Stimulated activated CD8-positive, alpha-beta memory T cell treated with anti-CD3 and anti-CD28 coated beads, Interleukin-12 subunit alpha, Interleukin-12 subunit beta, amount 100 ng/mL, for 24 hours (primary cell): ENCODE results near the gene CNBP.
A peak's percentile ranks its signal among the peaks of the same experiment; 100 is the strongest.
"Not testable (repeated sequence)": the region's sequence is repeated elsewhere in the genome, so short reads cannot be mapped to it uniquely, and the experiment has no call there.

ENCODE experiments used
- DNase-seq: peaks from one replicate; pipeline ENCODE4 v3.0.0-alpha.2; 2020; ENCODE audit errors: extremely low read depth

CNBP gene

DNA sequence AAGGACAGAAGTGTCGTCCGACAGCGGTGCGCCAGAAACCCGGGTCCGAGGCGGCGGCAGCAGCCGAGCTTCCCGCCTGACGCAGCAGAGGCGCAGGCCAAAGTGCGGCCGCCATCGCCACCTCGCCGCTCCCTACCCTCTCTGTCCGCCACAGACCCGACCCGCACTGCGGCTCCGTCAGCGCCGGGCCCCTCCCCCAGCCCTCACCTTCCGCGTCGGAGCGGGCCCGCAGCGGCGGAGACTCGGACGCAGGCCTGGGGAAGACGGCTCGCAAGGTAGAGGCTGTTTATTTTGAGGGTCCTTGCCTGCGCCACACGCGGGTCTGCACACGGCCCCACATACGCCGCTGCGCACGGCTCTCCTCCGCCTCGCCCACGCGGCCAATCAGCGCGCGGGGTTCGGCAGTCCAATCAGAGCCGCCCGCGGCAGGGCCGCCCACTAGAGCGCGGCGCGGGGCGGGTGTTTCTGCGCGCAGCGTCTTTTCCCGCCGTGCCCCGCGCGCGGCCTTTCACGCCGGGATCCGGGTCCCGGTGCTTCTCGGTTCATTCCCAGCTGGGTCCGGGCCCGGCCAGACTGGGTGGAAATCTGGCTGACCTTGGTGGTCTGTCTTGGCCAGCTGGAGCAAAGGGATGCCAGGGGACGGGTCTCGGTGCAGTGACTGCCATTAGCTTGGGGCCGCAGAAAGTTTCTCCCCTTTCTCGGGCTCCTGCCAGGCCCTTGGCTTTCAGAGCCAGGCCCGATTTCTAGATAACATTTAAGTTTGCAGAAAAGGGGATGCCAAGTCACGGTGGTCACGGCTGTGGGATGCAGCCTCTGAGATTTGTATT, at the start of gene CNBP:
Gene CNBP (minus strand): TSS at position 328 of the 827 bp plus-strand sequence. CDS start 12,139 bp downstream, outside the sequence.
- DNase-seq = peak; percentile 79

DNA sequence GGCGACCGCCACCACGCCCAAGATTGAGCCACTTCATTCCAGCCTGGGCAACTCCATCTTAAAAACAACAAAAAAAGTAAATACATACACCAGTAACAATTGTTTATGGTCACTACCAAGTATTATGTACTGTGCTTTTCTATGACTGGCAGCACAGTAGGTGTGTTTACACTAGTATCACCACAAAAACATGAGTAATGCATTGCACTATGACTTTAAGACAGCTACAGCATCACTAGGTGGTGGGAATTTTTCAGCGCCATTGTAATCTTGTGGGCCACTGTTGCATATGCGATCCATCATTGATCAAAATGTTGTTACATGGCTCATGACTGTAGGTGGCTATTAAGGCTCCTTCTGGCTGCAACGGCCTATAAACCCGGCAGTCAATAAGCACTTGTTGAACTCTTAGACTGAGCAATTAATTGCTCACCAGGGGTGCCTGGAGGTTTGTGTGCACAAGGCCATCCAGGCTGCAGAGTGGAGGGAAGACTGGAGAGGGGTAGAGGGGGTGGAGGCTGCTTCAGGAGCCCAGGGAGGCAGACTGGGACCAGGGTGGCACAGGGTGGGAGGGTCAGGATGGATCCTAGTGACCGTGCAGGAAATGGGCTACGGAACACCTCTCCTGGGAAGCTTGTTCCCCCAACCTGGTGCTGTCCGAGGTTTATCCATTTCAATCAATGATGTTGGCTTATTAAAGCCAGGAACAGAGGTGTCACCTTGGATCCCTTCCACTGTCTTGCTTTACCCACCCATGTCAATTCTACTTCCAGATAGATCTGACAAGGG, 47.8 kb upstream of the CNBP start:
- DNase-seq = no peak

DNA sequence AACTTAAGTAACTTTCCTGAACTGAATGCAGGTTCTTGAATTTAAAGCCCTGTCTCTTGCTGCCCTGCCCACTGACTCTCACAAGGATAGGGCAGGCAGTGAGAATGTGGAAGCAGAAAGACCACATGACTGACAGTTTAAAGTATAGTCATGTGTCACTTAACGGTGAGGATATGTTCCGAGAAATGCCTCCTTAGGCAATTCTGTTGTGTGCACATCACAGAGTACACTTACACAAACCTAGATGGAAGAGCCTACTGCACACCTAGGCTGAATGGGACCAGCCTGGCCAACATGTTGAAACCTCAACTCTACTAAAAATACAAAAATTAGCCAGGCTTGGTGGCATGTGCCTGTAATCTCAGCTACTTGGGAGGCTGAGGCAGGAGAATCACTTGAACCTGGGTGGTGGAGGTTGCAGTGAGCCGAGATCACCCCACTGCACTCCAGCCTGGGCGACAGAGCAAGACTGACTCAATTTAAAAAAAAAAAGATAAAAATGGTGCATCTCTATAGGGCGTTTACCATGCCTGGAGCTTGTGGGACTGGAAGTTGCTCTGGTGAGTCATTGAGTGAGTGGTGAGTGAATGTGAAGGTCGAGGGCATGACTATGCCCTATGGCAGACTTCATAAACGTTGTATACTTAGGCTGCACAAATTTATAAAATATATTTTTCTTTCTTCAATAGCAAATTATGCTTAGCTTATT, 46.8 kb upstream of the CNBP start:
- no peak for DNase-seq

DNA sequence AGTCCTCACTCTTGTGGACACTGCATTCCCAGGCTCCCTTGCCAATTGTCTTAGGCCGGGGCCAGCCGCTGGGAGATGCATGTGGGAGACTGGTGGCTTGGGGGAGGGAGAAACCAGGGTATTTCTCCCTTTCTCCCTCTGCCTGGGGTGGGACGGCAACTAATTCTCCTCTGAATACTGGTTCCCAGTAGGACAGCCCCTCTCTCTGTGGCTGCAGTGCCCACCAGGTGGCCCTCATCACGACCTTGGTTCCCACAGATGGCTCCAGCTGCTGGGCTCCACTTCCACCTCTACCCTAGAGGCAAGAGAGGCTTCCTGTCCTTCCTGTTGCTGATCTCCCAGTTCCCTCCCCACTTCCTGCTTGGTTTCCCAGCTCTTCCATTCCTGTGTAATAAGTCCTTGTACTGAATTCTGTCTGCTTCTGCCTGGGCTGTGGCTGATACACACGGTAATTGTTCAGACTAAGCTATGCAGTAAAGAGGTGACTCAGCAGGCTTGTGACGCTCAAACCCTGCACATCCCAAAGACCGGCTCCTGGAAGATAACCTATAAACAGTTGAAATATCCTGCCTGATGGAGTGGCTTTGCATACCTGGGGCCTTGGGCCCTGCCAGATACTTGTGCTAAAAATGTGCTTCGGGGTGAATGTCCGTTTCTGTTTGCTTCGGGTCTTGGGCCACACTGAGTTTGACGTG, 45.3 kb upstream of the CNBP start:
- no peak for DNase-seq

- DNase-seq = no peak
Observed at GRCh38 chr3:129226374-129226773, 42.7 kb upstream of the CNBP start.

DNA sequence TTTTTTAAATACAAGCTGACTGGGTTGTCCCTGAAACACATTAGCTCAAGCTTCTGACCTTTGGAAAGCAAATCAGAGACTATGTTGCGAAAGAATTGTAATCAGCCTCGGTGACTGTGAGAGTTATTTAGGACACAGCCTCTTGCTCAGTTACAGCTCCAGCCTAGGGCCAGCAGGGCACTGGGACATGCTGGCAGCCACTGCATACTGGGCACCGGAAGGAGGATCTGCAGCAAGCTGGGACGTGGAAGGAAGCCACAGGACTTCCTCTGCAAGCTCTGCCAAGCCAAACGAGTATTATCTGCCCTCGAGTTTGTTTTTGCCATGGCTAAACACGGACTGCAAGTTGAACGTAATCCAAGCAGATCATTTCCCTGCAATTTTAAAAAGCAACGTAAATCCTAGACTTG, 41.3 kb upstream of the CNBP start:
- no peak for DNase-seq

DNA sequence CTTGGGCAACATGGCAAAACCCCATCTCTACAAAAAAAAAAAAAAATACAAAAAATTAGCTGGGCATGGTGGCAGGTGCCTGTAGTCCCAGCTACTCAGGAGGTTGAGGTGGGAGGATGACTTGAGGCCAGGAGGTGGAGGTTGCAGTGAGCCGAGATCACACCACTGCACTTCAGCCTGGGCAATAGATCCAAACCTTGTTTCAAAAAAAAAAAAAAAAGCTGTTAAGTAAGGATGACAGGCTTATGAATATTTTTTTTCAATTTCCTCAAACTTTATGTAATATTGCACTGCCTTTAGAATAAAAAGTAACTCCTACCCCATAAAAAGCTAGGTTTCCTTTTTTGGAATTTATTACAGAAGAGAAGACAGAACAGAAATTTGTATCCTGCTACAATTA, 40.7 kb upstream of the CNBP start:
- DNase-seq = not testable (repeated sequence)

DNA sequence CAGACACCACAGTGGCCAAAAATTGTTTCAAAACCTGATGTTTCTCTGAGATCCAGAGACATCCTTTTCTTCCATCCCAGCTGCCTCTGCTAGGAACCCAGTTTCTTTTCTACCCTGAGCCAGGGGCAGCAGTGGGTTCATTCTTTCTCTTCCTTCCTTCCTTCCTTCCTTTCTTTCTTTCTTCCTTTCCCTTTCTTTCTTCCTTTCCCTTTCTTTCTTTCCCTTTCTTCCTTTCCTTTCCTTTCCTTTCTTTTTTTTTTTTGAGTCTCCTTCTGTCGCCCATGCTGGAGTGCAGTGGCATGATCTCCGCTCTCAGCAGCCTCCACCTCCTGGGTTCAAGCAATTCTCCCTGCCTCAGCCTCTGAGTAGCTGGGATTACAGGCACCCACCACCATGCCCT, 35.0 kb upstream of the CNBP start:
- DNase-seq = no peak

DNA sequence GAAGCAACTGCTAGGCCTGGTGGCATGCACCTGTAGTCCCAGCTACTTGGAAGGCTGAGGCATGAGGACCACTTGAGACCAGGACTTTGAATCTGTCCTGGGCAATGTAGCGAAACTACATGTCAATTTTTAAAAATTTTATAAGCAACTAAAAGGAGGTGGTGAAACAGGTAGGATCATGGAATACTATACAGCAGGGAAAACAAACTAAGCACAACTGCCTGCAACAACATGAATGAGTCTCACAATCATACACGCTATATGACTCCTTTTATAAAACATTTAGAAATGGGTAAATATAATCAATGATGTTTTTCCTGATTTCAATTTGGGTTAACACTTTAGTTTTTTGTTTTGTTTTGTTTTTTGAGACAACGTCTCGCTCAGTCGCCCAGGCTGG, 29.5 kb upstream of the CNBP start:
- no peak for DNase-seq

- DNase-seq = no peak
Observed at GRCh38 chr3:129211772-129212171, 28.1 kb upstream of the CNBP start.

GRCh38 chr3:129211345-129211744, 27.6 kb upstream of the CNBP start:
- no peak for DNase-seq

DNA sequence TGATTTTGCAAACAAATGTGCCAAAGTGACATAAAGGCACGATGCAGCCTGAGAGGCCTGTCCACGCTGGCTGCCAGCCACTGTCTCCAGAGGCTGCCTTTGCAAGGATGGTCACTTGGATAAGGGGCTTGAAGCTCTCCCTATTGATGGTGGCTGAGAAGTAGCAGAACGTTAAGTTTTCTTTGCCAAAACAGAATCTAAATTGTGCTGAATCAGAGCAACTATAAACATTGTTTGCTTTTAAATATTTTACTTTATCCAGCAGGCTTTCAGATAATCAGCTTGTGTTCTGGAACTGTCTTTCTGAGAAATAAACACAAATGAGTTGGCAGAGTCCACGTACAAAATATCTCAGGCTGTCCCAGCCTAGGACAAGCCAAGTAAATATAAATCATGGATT, 23.8 kb upstream of the CNBP start:
- DNase-seq = no peak

- DNase-seq = no peak
Observed at GRCh38 chr3:129205109-129205832, 21.6 kb upstream of the CNBP start.

DNA sequence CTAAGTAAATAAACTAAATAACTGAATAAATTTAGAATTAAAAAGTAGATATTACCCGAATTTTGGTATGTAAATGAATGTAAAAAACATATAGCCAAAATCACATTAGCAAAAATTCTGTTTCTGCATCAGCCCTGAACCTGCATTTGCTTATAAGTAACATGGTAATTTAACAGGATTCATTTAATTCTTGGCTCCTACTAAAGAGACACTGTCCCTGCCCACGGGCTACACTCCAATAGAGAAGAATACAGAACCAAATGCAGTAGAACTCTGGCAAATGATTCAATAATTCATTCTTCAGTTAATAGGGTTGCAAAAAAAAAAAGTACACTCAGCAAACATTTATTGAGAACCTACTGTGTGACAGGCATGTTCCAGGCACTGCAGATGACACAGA, 20.8 kb upstream of the CNBP start:
- DNase-seq = no peak

- no peak for DNase-seq
Observed at GRCh38 chr3:129199366-129199765, 15.7 kb upstream of the CNBP start.

DNA sequence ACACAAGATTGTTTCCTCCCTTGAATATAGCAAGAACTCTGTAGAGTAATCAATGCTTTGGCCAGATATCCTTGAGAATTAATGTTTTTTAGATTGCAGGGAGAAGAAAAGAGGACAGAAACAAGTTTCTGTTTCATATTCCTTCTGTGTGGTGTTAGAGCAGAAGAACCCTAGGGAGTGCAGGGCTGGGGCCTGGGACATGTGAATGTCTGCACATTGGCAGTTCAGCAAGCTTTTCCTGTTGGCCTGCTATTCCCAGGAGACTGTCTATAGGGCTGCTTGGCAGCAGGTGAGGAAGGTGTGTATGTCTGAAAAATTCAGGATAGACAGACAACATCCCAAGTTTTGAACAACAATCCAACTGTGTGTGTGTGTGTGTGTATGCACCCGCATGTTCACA, 13.6 kb upstream of the CNBP start:
- DNase-seq = no peak

DNA sequence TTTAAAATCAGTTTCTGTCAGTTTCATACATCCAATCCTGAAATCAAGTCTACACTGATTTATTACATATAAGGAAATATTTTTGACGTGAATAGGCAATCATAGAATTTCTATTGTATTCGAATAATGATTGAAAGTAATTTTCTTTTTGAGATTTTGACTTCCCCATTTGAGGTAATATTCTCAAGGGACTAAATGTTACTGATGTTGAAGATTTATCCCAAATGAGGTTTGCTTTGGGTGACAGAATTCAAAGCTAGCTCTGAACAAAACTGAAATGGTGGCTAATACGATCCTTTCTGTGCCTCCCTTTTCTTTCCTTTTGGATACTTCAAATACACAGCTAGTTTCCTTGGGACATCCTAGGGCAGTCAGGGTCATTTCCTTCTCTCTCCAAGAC, 12.9 kb upstream of the CNBP start:
- no peak for DNase-seq

DNA sequence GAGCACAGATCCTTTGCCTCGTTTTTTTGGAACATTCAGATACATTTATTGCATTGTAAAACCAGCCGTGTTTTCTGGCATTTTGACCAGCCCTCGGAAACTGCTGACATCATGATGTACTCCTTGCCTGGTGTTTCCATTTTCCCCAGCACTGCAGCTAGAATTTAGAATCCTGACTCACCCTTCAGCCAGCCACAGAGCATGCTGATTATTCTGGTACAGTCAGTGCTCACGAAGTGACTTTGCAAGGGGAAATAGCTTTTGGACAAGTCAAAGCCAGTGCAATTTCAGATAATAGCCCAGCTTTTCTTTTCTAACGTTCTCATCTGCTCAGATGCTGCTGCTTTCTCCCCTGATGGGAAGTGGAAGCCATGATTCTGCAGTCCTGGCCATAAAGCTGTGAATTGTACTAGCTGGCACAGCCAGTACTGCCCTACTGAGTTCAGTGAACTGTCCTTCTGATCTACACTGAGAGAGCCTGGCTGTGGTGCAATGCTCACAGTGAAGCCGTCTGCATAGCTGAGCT, 12.1 kb upstream of the CNBP start:
- no peak for DNase-seq

GRCh38 chr3:129189793-129190192, 6.1 kb upstream of the CNBP start:
- DNase-seq = not testable (repeated sequence)

GRCh38 chr3:129187857-129188256, 4.2 kb upstream of the CNBP start:
- no peak for DNase-seq

- DNase-seq = no peak
Observed at GRCh38 chr3:129185783-129186182, 2.1 kb upstream of the CNBP start.
